Retinal pigment epithelial cell (primary cell): Measurements from ENCODE around the gene SLC17A7.

Experiments
- DNase-seq: peaks from one replicate; pipeline ENCODE4 v3.0.0-alpha.2; 2010; ENCODE audit warnings: low read depth
- H3K4me3 ChIP-seq: 2 replicates; pipeline ENCODE4 v1.5.1; 2011; ENCODE audit warnings: mild to moderate bottlenecking, low read length, control low read depth, moderate library complexity
- TF ChIP-seq, protein P1 (sequence below): conservative IDR thresholded peaks from 2 replicates; pipeline ENCODE4 v1.5.1; 2011; ENCODE audit warnings: low read depth, low read length, control low read depth, inconsistent platforms

The SLC17A7 gene

DNA sequence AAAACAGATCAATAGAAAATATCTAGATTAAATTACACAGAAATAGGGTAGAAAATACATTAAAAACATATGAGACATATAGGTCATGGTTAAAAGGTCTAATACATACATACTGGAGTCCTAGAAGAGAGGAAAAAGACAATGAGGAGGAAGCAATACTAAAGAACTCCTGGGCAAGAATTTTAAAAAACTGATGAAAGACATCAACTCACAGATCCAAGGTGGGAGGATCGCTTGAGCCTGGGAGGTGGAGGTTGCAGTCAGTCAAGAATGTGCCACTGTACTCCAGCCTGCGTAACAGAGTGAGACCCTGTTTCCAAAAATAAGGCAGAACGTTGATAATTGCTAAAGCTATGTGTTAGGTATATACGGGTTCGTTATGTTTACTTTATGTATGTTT lies 58.7 kb downstream of the SLC17A7 start:
- TF ChIP-seq, protein P1, sequence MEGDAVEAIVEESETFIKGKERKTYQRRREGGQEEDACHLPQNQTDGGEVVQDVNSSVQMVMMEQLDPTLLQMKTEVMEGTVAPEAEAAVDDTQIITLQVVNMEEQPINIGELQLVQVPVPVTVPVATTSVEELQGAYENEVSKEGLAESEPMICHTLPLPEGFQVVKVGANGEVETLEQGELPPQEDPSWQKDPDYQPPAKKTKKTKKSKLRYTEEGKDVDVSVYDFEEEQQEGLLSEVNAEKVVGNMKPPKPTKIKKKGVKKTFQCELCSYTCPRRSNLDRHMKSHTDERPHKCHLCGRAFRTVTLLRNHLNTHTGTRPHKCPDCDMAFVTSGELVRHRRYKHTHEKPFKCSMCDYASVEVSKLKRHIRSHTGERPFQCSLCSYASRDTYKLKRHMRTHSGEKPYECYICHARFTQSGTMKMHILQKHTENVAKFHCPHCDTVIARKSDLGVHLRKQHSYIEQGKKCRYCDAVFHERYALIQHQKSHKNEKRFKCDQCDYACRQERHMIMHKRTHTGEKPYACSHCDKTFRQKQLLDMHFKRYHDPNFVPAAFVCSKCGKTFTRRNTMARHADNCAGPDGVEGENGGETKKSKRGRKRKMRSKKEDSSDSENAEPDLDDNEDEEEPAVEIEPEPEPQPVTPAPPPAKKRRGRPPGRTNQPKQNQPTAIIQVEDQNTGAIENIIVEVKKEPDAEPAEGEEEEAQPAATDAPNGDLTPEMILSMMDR = no peak
- H3K4me3 ChIP-seq = no peak overlapping the region
- no peak for DNase-seq

DNA sequence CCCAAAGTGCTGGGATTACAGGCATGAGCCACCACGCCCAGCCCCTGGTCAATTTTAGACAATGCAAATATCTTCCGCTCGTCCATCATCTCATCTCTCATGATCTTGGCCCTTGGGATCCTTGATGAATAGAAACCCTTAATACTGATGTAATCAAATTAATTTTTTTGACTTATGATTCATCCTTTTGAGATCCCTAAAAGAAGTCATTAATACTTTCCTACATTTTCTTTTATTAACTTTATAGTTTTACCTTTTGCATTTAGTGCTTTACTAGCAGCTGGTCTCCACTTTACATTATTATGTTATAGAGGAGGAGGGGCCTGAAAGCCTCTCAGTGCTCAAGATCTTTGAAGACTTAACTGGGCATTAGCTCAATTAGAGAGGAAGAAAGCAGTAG lies 60.9 kb downstream of the SLC17A7 start:
- no peak overlapping the region for H3K4me3 ChIP-seq
- TF ChIP-seq, protein P1 = no peak
- no peak for DNase-seq
